Heart right ventricle (tissue), 16 donors: ENCODE results near the gene FTO. TPM values are rescaled to one million over a fixed set of nuclear protein-coding genes. Genes with fewer than 3 reads are reported as not detected.

Experiments used
- ATAC-seq, 8 donors: fragments of 200-7000 bp; cut with Tn5 transposase; one replicate each; pipeline ENCODE4 v1.9.1; 2020; ENCODE audit warnings: mild to moderate bottlenecking in 8 of 8, moderate library complexity in 8 of 8, moderate number of reproducible peaks in 1 of 8
- DNase-seq, 2 donors: peaks; one replicate each; pipeline ENCODE4 v3.0.0-alpha.2; 2020
- H3K27ac ChIP-seq, 10 donors: fragments of 200-600 bp; sonication (generic) in 2 of 10; one replicate each; pipeline versions ENCODE4 v1.5.0 to v1.8.0; 2020 to 2022; ENCODE audit warnings: mild to moderate bottlenecking in 3 of 10
- H3K27me3 ChIP-seq, 7 donors: fragments of 200-600 bp; one replicate each; pipeline ENCODE4 v1.8.0; 2021 to 2022; ENCODE audit warnings: mild to moderate bottlenecking in 2 of 7
- H3K36me3 ChIP-seq, 9 donors: fragments of 200-600 bp; sonication (generic) in 1 of 9; one replicate each; pipeline versions ENCODE4 v1.5.0 to v1.8.0; 2020 to 2022; ENCODE audit warnings: mild to moderate bottlenecking in 2 of 9
- H3K4me1 ChIP-seq, 9 donors: fragments of 200-600 bp; sonication (generic) in 1 of 9; one replicate each; pipeline versions ENCODE4 v1.5.0 to v1.8.0; 2020 to 2022; ENCODE audit warnings: mild to moderate bottlenecking in 4 of 9
- H3K4me3 ChIP-seq, 10 donors: fragments of 200-600 bp; sonication (generic) in 2 of 10; one replicate each; pipeline versions ENCODE4 v1.5.0 to v1.8.0; 2020 to 2022; ENCODE audit warnings: mild to moderate bottlenecking in 7 of 10, moderate library complexity in 2 of 10
- H3K9me3 ChIP-seq, 11 donors: fragments of 200-600 bp in 10 of 11; sonication (generic) in 2 of 11; one replicate each; pipeline versions ENCODE4 v1.5.0 to v1.8.0; 2013 to 2022; ENCODE audit warnings: mild to moderate bottlenecking in 2 of 11, control low read depth in 1 of 11, moderate library complexity in 1 of 11
- CTCF ChIP-seq, 9 donors: fragments of 200-600 bp; sonication (generic) in 2 of 9; IDR thresholded peaks; one replicate each; pipeline versions ENCODE4 v1.5.0 to v1.8.0; 2021 to 2022; ENCODE audit warnings: antibody characterized with exemption in 9 of 9, mild to moderate bottlenecking in 5 of 9, moderate library complexity in 1 of 9
- WGBS, 2 donors: extraction: QIAGEN DNeasy Blood & Tissue Kit; methylation state at CpG; one replicate each; pipeline ENCODE4 v1.1.7; 2013; ENCODE audit warnings: inconsistent platforms in 1 of 2; 5-methylcytosine and 5-hydroxymethylcytosine counted together
- intact Hi-C, 10 donors: fragments of 100-400 bp; cut with DNase I; formaldehyde crosslinking; loops; one replicate each; pipeline versions ENCODE4 v1.11.1 to v1.14.2; 2022
- polyA plus RNA-seq, 2 donors: library from polyadenylated mRNA; stranded (reverse); fragments of 200-250 nt; gene quantifications; one replicate each; pipeline ENCODE4 v1.2.3, GENCODE V29; 2013
- total RNA-seq, 10 donors: library from RNA; stranded (reverse); fragmentation: NEBNext Ultra II Directional in 3 of 10; extraction: Animal tissue kit (Norgen Biotek cat#: 25700) in 3 of 10; gene quantifications; one replicate each; pipeline versions ENCODE4 v1.2.1 to v1.2.4, GENCODE V29; 2021 to 2023
- donor health status: Arrhythmogenic right ventricular cardiomyopathy.
- donor health status: ischemic (EF 13 %, LVEDD 7.1; RV severe dilation, severe dysfunction).
- donor health status: healthy with polysubstance abuse.
- donor health status: DM: no; HTN: yes; CAD: no.
- donor health status: DM: no; HTN: no; CAD: no.
- donor health status: ischemic (EF 25% LVEDD 6.9; RV normal size, moderate dysfunction).
- donor health status: ischemic (EF 25% LVEDD 5.7; RV mildly dilated, moderate dysfunction).
- donor health status: healthy.
- donor health status: DM: yes; HTN: yes; CAD: no.
- donor health status: Ischemic cardiomyopathy.
- donor health status: ischemic (EF 35%, LVEDD 5.7; RV mildly dilated, moderate dysfunction).
- donor health status: nonischemic (EF 11% LVEDD 7.7; RV severe dilation, severe dysfunction).
- donor health status: DM: yes; HTN: yes; CAD: no.
- donor health status: PGD.
- donor health status: ischemic (EF 29% LVEDD 5.4; RV normal size, mild dysfunction).
- donor health status: nonischemic (EF 23%, LVEDD 6.1; RV moderate dilation, normal function).

FTO gene
- total and polyA plus RNA-seq, 12 donors, result 8.5 to 103 (median 90.0) TPM

DNA sequence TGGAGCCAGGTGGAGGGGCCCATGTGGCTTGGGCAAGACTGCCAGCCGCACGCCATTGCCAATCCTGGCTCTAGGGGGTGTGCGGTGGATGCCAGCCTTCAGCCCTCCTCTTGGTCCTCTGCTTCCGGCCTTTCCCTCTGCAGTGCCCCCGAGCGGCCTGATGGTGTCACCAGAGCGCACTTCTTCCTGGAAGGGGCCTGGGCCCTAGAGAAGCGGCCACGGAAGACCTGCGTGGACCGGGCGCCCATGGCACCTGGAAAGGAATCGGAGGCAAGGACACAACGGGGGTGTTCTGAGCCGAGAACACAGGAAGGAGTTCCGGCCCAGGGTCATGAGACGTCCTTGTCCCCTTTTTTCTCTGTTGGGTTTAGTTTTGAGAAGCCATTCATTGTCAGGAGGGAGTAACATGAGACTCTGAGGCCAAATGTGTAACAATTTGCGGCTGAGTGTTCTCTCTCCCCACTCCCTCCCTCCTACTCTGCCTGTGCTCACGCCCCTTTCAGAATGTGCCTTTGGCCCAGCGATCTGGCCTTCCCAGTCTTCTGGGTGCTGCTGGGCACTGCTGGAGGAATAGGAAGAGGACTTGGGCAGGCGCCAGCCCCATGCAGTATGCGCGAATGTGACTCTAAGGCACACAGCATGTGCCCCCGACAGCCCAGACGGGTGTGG, 489.8 kb downstream of the FTO start:
- Histone ChIP-seq H3K36me3 (no peaks in the 10 kb centered on the region), H3K27ac (peak overlapping the region; percentile 76 to 91 (median 86)), H3K4me3 (peak overlapping the region in 8 of 10 donors; percentile 10 to 47 (median 34)), H3K4me1 (peaks cover 0 to 25% (median 13%) of the 10 kb centered on the region in 9 donors), H3K9me3 (peaks cover 0 to 8% (median 0%) of the 10 kb centered on the region in 11 donors), H3K27me3 (peaks cover 0 to 2% (median 0%) of the 10 kb centered on the region in 7 donors)
- DNase-seq (peak; percentile 82 to 85), ATAC-seq (peak; percentile 82 to 94 (median 90))
- intact Hi-C loops, result loop anchor here in 7 of 10 donors (1.0 to 10.0 kb wide), 15 partner anchors 74 to 751 kb away; partner anchors contain the start of genes IRX3 (in 3 of the 7) and IRX5 (in 2 of the 7)
- peak; percentile 78 to 93 (median 87) for TF ChIP-seq CTCF (IDR thresholded peaks at IDR 0.05)
- 10 to 16% methylated on average over 25 of the region's 25 CpGs for WGBS, 2 donors

- DNase-seq, result peak; percentile 88 to 91
- 43 to 46% methylated on average over 24 of the region's 24 CpGs for WGBS, 2 donors
- peak; percentile 79 to 93 (median 88) for ATAC-seq
- TF ChIP-seq CTCF (IDR thresholded peaks at IDR 0.05), result no peak
- Histone ChIP-seq H3K4me1 (peaks cover 0 to 25% (median 13%) of the 10 kb centered on the region in 9 donors), H3K4me3 (peak overlapping the region in 8 of 10 donors; percentile 10 to 47 (median 34)), H3K9me3 (peaks cover 0 to 8% (median 0%) of the 10 kb centered on the region in 11 donors), H3K36me3 (no peaks in the 10 kb centered on the region), H3K27me3 (no peaks in the 10 kb centered on the region), H3K27ac (peak overlapping the region; percentile 76 to 91 (median 86))
- intact Hi-C loops, result loop anchor here in 7 of 10 donors (1.0 to 10.0 kb wide), 15 partner anchors 73 to 750 kb away; partner anchors contain the start of genes IRX3 (in 3 of the 7) and IRX5 (in 2 of the 7)
These were observed 490.4 kb downstream of the FTO start for GRCh38 chr16:54194334-54194743.

- Histone ChIP-seq H3K27me3 (no peaks in the 10 kb centered on the region), H3K36me3 (no peaks in the 10 kb centered on the region), H3K4me1 (peaks cover 0 to 29% (median 13%) of the 10 kb centered on the region in 9 donors), H3K27ac (no peak overlapping the region), H3K4me3 (no peak overlapping the region), H3K9me3 (no peaks in the 10 kb centered on the region)
- intact Hi-C loops, result loop anchor here in 7 of 10 donors (10.0 kb wide), 8 partner anchors 77 to 747 kb away; partner anchors contain the start of genes IRX3 (in 2 of the 7) and IRX5 (in 2 of the 7)
- no peak for ATAC-seq
- no peak for TF ChIP-seq CTCF (IDR thresholded peaks at IDR 0.05)
- peak in 1 of 2 donors; percentile 33 for DNase-seq
- 51 to 52% methylated on average over 5 of the region's 5 CpGs for WGBS, 2 donors
These were observed 493.8 kb downstream of the FTO start for GRCh38 chr16:54197758-54198157.

GRCh38 chr16:54199487-54200160, 495.7 kb downstream of the FTO start:
- Histone ChIP-seq H3K4me3 (no peak overlapping the region), H3K36me3 (no peaks in the 10 kb centered on the region), H3K9me3 (no peaks in the 10 kb centered on the region), H3K27ac (no peak overlapping the region), H3K4me1 (peaks cover 0 to 16% (median 2%) of the 10 kb centered on the region in 9 donors), H3K27me3 (no peaks in the 10 kb centered on the region)
- no peak for TF ChIP-seq CTCF (IDR thresholded peaks at IDR 0.05)
- DNase-seq, result no peak
- 54 to 57% methylated on average over 19 of the region's 19 CpGs for WGBS, 2 donors
- ATAC-seq, result no peak
- intact Hi-C loops, result loop anchor here in 7 of 10 donors (10.0 kb wide), 9 partner anchors 65 to 745 kb away; partner anchors contain the start of genes IRX3 (in 2 of the 7) and IRX5 (in 2 of the 7)
